Hepatocyte (in vitro differentiated cells): ENCODE measurements around the gene ISM1. TPM values are rescaled to one million over a fixed set of nuclear protein-coding genes. Genes with fewer than 3 reads are reported as not detected.

Source experiments
- DNase-seq: peaks from one replicate; pipeline ENCODE4 v3.0.0-alpha.2; 2016; ENCODE audit warnings: low spot score
- H2AFZ ChIP-seq: fragments of 200-600 bp; sonication (generic); 2 replicates; pipeline ENCODE4 v1.6.0; 2016; ENCODE audit warnings: antibody characterized with exemption, mild to moderate bottlenecking
- H3K27ac ChIP-seq: fragments of 200-600 bp; sonication (generic); 2 replicates; pipeline ENCODE4 v1.5.1; 2016; ENCODE audit warnings: mild to moderate bottlenecking
- H3K27me3 ChIP-seq: fragments of 200-600 bp; sonication (generic); 2 replicates; pipeline ENCODE4 v1.6.1; 2016
- H3K36me3 ChIP-seq: fragments of 200-600 bp; sonication (generic); replicated peaks from 2 replicates; pipeline ENCODE4 v1.5.1; 2016; ENCODE audit warnings: low read depth; ENCODE audit not compliant: insufficient read depth
- H3K4me1 ChIP-seq: fragments of 200-600 bp; sonication (generic); 2 replicates; pipeline ENCODE4 v1.5.1; 2016; ENCODE audit warnings: mild to moderate bottlenecking, moderate library complexity; ENCODE audit not compliant: insufficient read depth
- H3K4me2 ChIP-seq: fragments of 200-600 bp; sonication (generic); 2 replicates; pipeline ENCODE4 v1.6.0; 2016
- H3K4me3 ChIP-seq: fragments of 200-600 bp; sonication (generic); 2 replicates; pipeline ENCODE4 v1.5.1; 2016; ENCODE audit warnings: mild to moderate bottlenecking
- H3K79me2 ChIP-seq: fragments of 200-600 bp; sonication (generic); 2 replicates; pipeline ENCODE4 v1.6.0; 2017; ENCODE audit warnings: mild to moderate bottlenecking
- H3K9me2 ChIP-seq: fragments of 200-600 bp; sonication (generic); replicated peaks from 2 replicates; pipeline ENCODE4 v1.6.0; 2017; ENCODE audit warnings: mild to moderate bottlenecking; ENCODE audit not compliant: insufficient read depth
- H3K9me3 ChIP-seq: fragments of 200-600 bp; sonication (generic); 2 replicates; pipeline ENCODE4 v1.5.1; 2016; ENCODE audit warnings: low read depth, mild to moderate bottlenecking
- H4K20me1 ChIP-seq: fragments of 200-600 bp; sonication (generic); 2 replicates; pipeline ENCODE4 v1.6.0; 2016; ENCODE audit warnings: mild to moderate bottlenecking; ENCODE audit not compliant: insufficient read depth, poor library complexity, severe bottlenecking
- EZH2 ChIP-seq: fragments of 200-600 bp; sonication (generic); IDR thresholded peaks from 2 replicates; pipeline ENCODE4 v1.6.1; 2016; ENCODE audit warnings: antibody characterized with exemption, mild to moderate bottlenecking, borderline replicate concordance
- EZH2phosphoT487 ChIP-seq: fragments of 200-600 bp; sonication (generic); IDR thresholded peaks from one replicate; pipeline ENCODE4 v1.6.1; 2018; ENCODE audit warnings: antibody characterized with exemption, mild to moderate bottlenecking, low read depth, moderate library complexity; ENCODE audit not compliant: unreplicated experiment, severe bottlenecking
- WGBS: methylation state at CpG from one replicate; pipeline ENCODE4 v1.1.6; 2016; ENCODE audit warnings: low lambda C conversion rate; ENCODE audit errors: missing lambda C conversion rate; 5-methylcytosine and 5-hydroxymethylcytosine counted together
- polyA plus RNA-seq: library from polyadenylated mRNA; unstranded; fragments of >200 nt; fragmentation: Nextera tagmentation; extraction: Ambion mirVana; gene quantifications from 2 replicates; pipeline ENCODE4 v1.2.1, GENCODE V29; 2016
- total RNA-seq: library from RNA; depleted of rRNA; stranded (reverse); fragments of >200 nt; gene quantifications from 2 replicates; pipeline ENCODE4 v1.2.3, GENCODE V29; 2014
- TF ChIP-seq, protein P1 (sequence below): fragments of 200-600 bp; sonication (generic); IDR thresholded peaks from 2 replicates; pipeline ENCODE4 v1.5.1; 2016; ENCODE audit warnings: antibody characterized with exemption, mild to moderate bottlenecking; ENCODE audit not compliant: poor library complexity

The ISM1 gene
- total and polyA plus RNA-seq, 2 experiments from 2014 or later = 0.76 to 1.7 TPM

DNA sequence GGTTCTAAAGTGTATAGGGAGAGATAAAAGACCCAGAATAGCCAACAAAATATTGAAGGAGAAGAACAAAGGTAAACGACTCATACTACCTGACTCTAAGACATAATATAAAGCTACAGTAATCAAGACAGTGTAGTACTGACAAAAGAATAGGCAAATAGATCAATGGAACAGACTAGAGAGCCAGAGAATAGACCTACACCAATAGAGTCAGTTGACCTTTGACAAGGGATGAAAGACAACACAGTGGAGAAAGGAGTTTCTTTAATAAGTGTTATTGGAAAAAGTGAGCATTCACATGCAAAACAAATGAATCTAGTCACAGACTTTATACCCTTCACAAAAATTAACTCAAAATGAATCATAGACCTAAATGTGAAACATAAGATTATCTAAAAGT, 96.4 kb downstream of the ISM1 start:
- Histone ChIP-seq H3K79me2 (no peaks in the 10 kb centered on the region), H3K4me1 (peaks cover 3% of the 10 kb centered on the region), H4K20me1 (no peaks in the 10 kb centered on the region), H3K27ac (no peak overlapping the region), H3K9me3 (no peaks in the 10 kb centered on the region), H3K4me2 (no peak overlapping the region), H3K36me3 (no peaks in the 10 kb centered on the region), H2AFZ (no peak overlapping the region), H3K9me2 (no peaks in the 10 kb centered on the region), H3K4me3 (no peak overlapping the region), H3K27me3 (no peaks in the 10 kb centered on the region)
- no peak for TF ChIP-seq EZH2
- TF ChIP-seq, protein P1, sequence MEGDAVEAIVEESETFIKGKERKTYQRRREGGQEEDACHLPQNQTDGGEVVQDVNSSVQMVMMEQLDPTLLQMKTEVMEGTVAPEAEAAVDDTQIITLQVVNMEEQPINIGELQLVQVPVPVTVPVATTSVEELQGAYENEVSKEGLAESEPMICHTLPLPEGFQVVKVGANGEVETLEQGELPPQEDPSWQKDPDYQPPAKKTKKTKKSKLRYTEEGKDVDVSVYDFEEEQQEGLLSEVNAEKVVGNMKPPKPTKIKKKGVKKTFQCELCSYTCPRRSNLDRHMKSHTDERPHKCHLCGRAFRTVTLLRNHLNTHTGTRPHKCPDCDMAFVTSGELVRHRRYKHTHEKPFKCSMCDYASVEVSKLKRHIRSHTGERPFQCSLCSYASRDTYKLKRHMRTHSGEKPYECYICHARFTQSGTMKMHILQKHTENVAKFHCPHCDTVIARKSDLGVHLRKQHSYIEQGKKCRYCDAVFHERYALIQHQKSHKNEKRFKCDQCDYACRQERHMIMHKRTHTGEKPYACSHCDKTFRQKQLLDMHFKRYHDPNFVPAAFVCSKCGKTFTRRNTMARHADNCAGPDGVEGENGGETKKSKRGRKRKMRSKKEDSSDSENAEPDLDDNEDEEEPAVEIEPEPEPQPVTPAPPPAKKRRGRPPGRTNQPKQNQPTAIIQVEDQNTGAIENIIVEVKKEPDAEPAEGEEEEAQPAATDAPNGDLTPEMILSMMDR = no peak
- TF ChIP-seq EZH2phosphoT487 = no peak
- no peak for DNase-seq
- whole genome bisulfite sequencing = 93% methylated on average over 1 of the region's 1 CpG

DNA sequence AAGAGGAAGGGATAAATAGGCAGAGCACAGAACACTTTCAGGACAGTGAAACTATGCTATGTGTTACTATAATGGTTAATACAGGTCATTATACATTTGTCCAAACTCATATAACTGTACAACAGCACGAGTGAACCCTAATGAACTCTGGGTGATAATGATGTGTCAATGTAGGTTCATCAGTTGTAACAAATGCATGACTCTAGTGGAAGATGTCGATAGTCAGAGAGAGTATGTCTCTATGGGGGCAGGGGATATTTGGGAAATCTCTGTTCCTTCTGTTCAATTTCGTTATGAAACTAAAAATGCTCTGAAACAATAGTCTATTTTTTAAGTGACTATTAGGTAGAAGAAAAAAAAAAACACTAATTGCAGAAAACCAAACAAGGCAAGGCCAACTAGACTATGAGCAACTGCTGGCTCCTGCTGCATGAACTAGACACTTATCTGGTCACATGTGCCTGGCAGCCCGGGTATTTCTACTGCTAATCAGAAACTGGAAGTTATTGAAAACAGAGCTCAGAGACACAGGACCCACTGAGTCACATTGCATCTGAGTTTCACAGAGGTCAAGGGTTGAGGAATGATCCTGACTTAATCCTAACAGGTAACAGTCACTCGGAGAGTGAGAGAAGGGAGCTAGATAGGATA, 97.9 kb downstream of the ISM1 start:
- no peaks in the 10 kb centered on the region for H3K9me3 ChIP-seq
- H3K36me3 ChIP-seq = no peaks in the 10 kb centered on the region
- no peak overlapping the region for H3K4me2 ChIP-seq
- no peaks in the 10 kb centered on the region for H3K9me2 ChIP-seq
- no peak for TF ChIP-seq EZH2phosphoT487
- no peak for TF ChIP-seq EZH2
- TF ChIP-seq, protein P1 = no peak
- no peaks in the 10 kb centered on the region for H3K79me2 ChIP-seq
- WGBS = 68% methylated on average over 5 of the region's 5 CpGs
- DNase-seq = no peak
- H2AFZ ChIP-seq = no peak overlapping the region
- peaks cover 9% of the 10 kb centered on the region for H3K4me1 ChIP-seq
- H3K27me3 ChIP-seq = no peaks in the 10 kb centered on the region
- H3K27ac ChIP-seq = no peak overlapping the region
- no peak overlapping the region for H3K4me3 ChIP-seq
- H4K20me1 ChIP-seq = no peaks in the 10 kb centered on the region

DNA sequence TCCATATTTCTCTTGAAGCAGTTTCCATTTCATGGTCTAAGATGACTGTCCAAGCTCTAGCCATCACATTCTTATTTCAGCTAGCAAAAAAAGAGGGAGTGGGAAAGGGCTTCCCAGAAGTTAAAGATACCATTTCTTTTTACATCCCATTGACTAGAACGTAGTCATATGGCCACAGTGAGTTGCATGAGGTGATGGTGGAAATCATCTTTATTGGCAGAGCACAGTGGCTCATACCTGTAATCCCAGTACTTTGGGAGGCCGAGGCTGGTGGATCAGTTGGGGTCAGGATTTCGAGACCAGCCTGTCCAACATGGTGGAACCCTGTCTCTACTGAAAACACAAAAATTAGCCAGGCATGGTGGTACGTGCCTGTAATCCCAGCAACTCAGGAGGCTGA, 99.6 kb downstream of the ISM1 start:
- no peaks in the 10 kb centered on the region for H3K9me2 ChIP-seq
- no peaks in the 10 kb centered on the region for H3K36me3 ChIP-seq
- H3K4me2 ChIP-seq = no peak overlapping the region
- no peaks in the 10 kb centered on the region for H3K79me2 ChIP-seq
- H3K27me3 ChIP-seq = no peaks in the 10 kb centered on the region
- H3K4me1 ChIP-seq = peaks cover 9% of the 10 kb centered on the region
- WGBS = 97% methylated on average over 4 of the region's 4 CpGs
- no peaks in the 10 kb centered on the region for H3K9me3 ChIP-seq
- TF ChIP-seq EZH2 (no peak), EZH2phosphoT487 (no peak)
- TF ChIP-seq, protein P1 = no peak
- no peak overlapping the region for H2AFZ ChIP-seq
- DNase-seq = no peak
- no peaks in the 10 kb centered on the region for H4K20me1 ChIP-seq
- H3K4me3 ChIP-seq = no peak overlapping the region
- H3K27ac ChIP-seq = no peak overlapping the region
